ENCODE measurements around the gene FNBP1.
"Not testable (repeated sequence)": the region's sequence is repeated elsewhere in the genome, so short reads cannot be mapped to it uniquely, and the experiment has no call there.

FNBP1 gene

DNA sequence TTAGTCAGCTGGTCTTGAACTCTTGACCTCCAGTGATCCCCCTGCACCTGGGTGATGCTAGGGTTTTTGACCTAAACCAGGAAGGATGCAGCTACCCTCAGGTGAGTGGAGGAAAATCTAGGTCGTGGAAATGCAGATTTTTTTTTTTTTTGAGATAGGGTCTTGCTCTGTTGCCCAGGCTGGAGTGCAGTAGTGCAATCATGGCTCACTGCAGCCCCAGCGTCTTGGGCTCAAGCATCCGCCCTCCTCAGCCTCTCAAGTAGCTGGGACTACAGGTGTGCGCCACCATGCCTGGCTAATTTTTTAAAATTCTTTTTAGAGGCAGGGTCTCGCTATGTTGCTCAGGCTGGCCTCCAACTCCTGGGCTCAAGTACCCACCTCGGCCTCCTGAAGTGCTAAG is 51.9 kb downstream of the FNBP1 start:
- DNase-seq (ENCODE audit: low read depth in 2 of 2), result not testable (repeated sequence)

DNA sequence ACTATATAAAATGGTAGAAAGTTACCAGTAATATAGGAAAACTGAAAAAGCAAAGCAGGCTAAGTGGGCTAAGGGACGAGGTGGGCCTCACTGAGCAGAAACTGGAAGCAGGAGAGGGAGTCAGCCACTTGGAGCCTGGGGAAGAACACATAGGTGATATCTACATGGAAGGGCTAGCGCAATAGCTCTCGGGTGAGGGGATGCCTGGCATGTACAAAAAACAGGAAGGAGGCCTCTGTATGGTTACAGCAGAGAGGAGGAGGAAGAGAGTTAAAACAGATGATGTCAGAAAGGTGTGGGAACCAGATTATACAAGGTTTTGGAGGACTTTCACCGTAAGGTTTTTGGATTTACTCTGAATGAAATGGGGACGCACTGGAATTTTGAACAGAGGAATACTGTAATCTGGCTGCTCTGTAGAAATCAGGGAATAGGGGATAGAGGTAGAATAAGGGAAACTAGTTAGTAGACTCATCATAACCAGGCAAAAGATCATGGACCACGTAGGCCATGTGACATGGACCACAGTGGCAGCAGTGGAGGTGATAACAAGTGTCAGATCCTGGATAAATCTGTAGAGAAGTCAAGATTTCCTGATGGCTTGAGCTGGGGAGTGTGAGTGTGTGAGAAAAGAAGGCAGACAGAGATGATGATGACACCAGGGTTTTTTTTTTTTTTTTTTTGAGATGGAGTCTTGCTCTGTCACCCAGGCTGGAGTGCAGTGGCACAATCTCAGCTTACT is 52.5 kb downstream of the FNBP1 start:
- DNase-seq (ENCODE audit: low read depth in 2 of 2), result no peak

DNA sequence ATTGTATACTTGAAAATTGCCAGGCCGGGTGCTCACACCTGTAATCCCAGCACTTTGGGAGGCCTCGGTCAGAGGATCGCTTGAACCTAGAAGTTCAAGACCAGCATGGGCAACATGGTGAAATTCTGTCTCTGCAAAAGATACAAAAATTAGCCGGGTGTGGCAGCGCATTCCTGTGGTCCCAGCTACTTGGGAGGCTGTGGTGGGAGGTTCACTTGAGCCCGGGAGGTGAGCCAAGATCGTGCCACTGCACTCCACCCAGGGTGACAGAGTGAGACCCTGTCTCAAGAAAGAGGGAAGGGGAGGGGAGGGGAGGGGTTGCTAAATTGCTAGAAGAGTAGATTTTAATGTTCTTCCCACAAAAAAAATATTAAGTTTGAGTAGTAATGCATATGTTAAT is 53.2 kb downstream of the FNBP1 start:
- no peak for DNase-seq (ENCODE audit: low read depth in 2 of 2)

DNA sequence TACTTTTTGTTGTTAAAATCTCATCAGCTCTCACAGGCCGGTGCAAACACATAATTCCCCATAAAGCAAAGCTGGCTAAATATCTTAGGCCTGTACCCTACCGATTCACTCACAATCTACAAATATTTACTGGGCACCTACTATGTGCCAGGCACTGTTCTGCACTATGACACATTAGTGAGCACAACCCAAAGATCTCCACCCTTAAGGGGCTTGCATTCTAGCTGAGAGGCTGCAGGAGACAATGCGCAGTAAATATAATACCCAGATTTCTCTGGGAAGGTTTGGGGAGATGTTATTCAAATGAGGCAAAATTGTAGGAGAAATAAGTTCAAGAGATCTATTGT is 53.7 kb downstream of the FNBP1 start:
- no peak for DNase-seq (ENCODE audit: low read depth in 2 of 2)

DNA sequence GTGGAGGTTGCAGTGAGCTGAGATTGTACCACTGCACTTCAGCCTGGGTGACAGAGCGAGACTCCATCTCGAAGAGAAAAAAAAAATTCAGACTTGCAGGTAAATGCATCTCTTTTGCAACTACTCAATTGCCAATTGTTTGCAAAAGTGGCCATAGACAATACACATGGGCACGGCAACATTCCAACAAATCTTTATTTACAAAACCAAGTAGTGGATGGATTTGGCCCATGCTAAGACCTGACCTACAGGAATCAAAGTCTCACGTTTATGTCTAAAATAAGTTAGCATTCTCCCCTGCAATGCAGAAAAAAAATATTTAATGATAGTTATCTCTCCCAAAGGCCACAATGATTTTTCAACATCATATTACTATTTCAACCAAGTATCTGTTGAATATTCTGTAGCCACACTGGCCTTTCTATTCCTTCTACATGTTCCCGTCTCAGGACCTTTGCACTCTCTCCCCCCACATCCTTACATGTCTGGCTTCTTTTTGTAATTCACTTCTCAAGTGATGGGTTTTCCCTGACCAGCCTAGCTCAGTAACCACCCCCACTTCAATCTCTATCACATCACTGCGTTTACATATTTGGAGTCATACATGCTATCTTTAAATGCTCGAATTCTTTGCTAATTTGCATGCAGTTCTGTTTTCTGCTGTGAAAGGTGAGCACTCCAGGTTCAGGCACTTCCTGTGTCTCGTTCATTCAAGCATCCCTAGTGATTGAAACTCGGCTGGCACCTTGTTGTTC is 54.2 kb downstream of the FNBP1 start:
- DNase-seq (ENCODE audit: low read depth in 2 of 2), result no peak

DNA sequence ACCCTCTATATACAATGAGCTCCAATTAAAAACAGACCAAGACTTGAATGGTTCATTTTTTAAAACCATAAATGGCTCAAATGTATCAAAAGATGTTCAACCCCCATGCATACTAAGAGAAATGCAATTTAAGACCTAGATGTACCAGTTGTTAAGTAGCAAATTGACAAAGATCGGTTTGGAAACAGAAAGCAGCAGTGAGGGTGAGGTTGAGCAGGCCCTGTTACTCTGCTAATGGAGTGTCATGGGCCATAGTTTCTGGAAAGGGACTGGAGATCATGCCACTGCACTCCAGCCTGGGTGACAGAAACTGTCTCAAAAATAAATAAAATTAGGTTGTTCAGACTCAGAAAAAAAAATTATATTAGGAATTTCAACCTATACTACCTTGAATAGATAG is 55.0 kb downstream of the FNBP1 start:
- no peak for DNase-seq (ENCODE audit: low read depth in 2 of 2)

DNA sequence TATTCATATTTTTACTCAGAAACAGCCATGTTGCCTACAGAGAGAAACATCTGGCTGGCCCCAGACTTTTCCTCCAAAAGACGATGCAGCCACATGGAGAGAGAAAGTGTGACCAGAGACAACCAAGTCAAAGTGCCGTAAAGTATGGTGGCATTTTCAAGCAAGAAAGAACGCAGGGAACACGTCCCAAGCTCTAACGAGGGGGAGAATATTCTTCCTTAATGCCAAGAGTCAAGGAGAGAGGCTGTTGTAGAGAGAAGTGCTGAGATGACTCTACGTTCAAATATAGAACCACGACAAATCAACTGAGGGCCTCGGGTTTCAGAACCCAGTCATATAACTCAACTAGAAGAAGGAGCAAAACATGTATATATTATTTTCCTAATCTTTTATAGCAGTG is 55.9 kb downstream of the FNBP1 start:
- no peak for DNase-seq (ENCODE audit: low read depth in 2 of 2)

DNA sequence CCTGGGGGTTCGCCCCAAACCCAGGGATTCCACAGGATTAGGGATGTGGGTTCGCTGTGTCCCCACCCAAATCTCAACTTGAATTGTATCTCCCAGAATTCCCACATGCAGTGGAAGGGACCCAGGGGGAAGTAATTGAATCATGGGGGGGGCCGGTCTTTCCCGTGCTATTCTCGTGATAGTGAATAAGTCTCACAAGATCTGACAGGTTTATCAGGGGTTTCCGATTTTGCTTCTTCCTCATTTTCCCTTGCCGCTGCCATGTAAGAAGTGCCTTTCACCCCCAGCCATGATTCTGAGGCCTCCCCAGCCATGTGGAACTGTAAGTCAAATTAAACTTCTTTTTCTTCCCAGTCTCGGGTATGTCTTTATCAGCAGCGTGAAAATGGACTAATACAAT is 58.4 kb downstream of the FNBP1 start:
- DNase-seq (ENCODE audit: low read depth in 2 of 2), result not testable (repeated sequence)

DNA sequence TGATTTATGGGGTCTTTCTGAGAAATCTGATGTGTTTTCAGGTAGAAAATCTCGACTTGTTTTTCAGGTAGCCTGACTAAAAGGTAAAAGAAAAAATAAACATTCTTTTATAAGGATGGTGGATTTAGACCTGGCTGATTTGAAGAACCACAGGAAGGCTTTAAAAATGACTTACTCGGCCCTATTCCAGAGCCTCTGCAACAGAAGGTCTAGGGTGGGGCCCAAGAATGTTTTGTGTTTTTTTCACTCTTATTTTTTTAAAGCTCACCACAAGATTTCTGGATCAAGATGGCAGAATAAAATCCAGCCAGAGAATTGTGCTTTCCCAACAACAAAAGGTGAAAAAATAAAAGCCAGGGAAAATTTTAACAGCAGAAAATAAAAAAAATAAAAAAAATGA is 59.1 kb downstream of the FNBP1 start:
- no peak for DNase-seq (ENCODE audit: low read depth in 2 of 2)

DNA sequence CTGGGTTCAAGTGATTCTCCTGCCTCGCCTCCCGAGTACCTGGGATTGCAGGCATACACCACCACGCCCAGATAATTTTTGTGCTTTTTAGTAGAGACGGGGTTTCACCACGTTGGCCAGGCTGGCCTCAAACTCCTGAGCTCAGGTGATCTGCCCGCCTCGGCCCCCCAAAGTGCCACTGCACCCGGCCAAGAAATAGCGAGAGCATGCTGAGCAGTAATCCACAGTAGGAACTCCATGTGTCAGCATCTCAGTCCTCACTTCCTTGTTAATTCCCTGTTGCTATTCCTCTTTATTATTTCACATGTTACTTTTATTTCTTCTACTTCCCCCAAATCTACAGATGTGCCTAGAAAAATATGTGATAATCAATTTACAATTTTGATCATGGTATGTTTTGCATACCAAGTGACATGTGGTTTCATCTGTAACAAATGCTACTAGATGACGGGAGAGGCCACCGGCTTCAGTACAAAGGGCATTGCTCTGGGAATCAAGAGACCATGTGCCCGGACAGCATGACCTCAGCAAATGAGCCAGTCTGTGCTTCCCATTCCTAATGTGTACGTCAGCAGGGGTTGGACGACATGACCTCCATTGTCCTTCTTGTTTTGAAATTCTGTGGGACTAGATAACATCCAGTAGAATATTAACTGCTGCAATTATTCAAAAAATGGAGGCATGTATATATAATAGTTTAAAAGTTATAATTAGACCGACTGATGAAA is 61.6 kb downstream of the FNBP1 start:
- DNase-seq (ENCODE audit: low read depth in 2 of 2), result no peak

DNA sequence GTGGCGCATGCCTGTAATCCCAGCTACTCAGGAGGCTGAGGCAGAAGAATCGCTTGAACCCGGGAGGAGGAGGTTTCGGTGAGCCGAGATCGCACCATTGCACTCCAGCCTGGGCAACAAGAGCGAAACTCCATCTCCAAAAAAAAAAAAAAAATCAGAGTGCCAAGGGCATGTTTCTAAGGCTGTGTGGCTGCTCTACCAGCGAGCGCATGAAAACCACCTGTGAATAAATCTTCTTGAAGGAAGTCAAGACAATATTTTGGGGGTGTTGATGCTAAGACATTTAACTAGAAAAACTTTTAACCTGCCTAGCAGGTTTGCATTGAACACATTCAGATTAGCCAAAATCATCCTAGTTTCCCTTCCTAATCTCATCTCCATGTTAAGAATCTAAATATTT is 62.8 kb downstream of the FNBP1 start:
- DNase-seq (ENCODE audit: low read depth in 2 of 2), result not testable (repeated sequence)

DNA sequence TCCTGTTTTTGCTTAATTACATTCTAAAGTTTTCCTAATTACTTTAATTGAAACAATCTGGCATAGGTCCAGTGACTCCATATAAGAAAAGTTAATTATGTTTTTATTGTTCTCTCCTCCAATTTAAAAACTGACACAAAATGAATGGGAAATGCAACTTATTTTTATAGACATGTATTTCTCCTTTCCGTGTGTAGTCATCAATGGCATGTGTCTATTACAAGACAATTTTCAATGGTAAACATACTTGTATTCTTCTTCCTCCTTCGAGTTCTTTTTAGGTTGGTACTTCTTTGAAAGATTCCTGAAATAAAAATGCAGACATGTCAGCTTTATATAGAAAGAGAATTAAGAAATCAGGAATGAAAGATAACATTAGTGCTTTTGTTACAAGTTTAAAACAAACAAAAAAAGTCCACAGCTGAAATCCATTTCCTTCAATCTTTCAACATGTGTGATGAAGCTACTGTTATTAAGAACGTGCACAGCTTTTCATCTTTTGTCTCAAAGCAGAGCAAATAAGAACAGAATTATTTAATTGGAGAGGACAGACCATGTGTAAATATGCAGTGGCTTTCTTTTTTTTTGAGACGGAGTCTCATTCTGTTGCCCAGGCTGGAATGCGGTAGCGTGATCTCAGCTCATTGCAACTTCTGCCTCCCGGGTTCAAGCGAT is 63.8 kb downstream of the FNBP1 start:
- DNase-seq (ENCODE audit: low read depth in 2 of 2), result no peak

DNA sequence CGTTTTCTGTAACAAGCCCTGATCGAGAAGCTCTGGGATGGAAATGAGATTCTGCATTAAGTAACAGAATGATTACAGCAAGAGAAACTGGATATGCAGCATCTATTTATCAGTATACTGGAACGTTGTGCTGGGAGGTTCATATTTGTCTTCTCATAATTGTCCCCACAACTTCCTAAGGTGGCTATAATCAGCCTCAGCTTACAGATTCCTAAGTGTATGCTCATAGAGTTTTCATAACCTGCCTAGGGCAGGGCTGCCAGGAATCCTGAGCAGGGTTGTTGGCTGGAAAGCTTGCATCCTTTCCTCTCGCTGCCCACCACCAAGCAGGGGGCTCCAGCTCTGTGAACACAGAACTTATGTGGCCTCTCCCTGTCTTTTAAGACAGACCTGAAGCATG is 70.2 kb downstream of the FNBP1 start:
- DNase-seq (ENCODE audit: low read depth in 2 of 2), result no peak

DNA sequence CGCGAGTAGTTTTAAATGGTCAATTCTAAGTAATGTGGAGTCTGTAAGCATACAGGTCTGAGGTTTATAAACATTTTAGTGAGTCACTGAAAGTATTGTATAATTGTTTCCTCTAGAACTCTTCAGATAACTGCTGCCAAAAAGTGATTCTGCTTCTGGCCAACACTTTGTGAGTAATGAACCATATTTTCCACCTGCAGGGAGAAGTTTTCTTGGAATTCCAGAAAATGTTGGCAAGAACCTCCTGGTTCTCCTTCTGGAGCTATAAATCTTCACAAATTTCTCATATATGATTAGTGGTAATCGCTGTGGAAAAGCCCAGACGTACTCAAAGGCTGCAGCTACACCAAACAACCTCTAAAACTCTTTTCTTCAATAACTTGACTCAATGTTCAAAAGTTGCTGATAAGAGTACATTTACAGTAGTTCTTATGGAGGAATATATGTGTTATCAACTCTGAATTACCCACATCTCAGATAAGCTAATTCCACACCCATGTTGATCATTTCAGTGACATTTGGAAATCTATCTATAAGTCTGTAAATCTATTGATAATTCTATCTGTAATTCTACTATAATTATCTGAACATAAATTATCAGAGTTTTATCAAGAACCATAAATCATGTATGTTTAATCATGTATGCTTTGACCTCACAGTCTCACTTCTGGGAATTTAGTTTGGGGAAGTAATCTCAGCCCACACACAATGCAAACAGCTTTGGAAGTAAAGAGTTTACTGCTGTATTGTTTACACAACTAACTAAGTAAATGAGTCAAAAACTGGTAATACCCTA is 74.1 kb downstream of the FNBP1 start:
- DNase-seq (ENCODE audit: low read depth in 2 of 2), result no peak

DNA sequence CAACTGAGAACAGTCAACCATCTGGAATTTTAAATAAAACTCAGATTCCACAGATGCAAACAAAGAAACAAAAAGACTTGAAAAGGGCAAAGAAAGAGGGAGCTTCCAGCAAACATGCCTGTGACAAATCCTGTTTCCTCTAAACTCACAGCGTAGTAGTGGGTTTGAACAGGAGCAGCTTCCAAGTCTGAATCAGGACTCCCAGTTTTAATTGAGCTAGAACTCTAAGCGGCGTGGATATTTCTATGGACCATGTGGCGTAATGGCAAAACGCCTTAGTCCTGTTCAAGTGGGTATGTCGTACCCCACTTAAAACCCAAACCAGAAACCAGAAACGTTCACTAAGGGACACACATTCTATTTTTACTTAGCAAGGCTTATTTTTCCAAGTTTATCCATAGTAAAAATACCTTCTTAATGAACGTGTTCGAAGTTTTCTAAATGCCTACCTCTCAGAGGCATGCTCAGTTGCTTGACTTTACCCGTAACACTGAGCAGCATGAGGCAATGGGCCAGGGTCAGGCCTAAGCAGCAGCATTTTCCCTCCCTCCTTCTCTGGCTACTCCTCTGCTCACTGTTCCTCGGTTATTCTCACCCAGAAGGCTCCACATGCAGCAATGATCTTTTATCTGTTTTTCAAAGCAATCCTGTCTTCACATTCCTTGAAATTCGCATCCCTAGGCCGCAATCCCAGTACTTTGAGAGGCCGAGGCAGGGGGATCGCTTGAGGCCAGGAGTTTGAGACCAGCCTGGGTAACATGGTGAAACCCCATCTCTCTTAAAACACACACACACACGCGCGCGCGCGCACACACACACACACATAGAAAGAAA is 77.9 kb downstream of the FNBP1 start:
- DNase-seq (ENCODE audit: low read depth in 2 of 2), result no peak

DNA sequence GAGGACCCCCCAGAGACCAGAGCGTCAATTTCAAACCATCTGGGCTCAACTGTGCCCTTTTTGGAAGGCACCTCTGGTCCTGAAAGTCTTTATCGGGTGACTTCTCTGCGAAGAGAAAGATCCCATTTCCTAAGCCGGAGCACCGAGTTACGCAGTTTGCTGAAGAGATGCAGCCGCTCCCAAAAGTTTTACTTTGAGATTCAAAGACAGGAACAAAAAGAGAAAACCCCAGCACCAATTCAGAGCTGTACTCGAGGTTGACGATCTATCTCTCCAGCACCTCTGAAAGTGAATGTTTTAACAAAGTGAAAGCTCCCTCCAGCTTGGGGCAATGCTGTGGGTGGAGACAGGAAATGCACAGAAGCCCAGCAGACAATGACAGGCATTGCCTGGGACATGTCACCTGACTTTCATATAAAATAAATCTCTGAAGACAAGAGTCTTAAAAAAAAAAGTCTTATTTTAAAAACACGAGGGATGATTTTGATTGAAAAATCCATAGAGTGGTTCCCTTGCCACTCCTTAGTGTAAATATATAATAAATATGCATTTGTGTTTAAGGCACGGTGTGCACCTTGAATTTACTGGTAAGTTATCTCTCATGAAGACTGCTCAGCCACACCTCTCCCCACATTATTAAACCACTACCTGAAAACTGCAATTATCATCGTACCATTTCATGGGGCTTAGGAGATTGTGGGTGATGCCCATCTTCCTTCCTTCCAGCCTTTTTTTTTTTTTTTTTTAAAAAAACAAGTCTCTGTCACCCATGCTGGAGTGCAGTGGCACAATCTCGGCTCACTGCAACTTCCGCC is 79.9 kb downstream of the FNBP1 start:
- DNase-seq (ENCODE audit: low read depth in 2 of 2), result peak; percentile 44 to 57

DNA sequence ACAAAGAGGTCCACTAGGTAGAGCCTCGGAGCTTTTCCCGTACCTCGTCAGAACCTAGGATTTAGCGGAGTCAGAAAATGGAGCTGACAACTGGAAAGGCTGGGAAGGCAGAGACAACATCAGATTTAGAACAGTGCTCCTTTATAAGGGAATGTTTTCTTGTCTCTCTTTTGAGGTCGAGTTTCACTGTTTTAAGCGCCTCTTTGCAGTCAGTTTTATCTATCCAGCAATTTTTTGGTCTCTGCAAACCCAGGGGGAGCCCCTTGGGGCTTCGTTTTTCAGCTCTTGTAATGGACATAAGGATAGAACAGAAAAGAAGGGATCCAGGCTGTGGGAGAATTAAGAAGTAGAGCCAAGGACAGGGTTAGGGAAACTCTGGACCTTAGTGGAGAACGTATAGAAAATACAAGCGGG is 80.5 kb downstream of the FNBP1 start:
- no peak for DNase-seq (ENCODE audit: low read depth in 2 of 2)

DNA sequence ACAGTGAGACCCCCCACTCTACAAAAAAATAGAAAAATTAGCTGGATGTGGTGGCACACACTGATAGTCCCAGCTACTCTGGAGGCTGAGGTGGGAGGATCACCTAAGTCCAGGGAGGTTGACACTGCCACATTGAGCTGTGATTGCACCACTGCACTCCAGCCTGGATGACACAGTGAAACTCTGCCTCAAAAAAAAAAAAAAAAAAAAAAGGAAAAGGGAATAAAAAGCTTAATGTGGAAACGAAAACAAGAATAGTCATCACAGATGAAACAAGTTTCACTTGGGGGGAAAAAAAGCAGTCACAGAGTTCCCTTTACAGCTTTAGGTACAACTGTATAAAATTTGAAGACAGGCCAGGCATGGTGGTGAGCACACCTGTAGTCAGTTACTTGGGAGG is 84.2 kb downstream of the FNBP1 start:
- no peak for DNase-seq (ENCODE audit: low read depth in 2 of 2)

DNA sequence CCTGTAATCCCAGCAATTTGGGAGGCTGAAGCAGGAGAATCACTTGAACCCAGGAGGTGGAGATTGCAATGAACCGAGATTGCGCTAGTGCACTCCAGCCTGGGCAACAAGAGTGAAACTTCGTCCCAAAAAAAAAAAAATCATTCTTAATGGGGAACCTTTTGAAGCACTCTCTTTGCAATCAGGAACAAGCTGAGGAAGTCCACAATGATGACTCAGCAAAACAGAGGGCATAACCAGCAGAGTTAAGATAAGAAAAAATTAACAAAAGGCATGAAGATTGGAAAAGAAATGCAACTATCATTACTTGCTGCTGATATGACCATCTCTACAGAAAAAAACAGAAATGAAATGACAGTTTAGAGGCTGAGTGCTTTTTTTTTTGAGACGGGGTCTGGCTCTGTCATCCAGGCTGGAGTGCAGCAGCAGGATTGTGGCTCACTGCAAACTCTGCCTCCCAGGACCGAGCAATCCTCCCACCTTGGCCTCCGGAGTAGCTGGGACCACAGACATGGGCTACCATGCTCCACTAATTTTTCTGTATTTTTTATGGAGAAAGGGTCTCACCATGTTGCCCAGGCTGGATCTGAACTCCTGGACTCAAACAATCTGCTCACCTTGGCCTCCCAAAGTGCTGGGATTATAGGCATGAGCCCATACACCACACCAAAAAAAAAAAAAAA is 88.0 kb downstream of the FNBP1 start:
- no peak for DNase-seq (ENCODE audit: low read depth in 2 of 2)
